GM18502 (cell line): ENCODE data around the gene MRTFA.

Experiments used
- ATAC-seq: cut with Tn5 transposase; IDR thresholded peaks from one replicate; pipeline ENCODE4 v1.9.1; 2021; ENCODE audit warnings: mild to moderate bottlenecking; ENCODE audit not compliant: unreplicated experiment, poor library complexity

Gene MRTFA

DNA sequence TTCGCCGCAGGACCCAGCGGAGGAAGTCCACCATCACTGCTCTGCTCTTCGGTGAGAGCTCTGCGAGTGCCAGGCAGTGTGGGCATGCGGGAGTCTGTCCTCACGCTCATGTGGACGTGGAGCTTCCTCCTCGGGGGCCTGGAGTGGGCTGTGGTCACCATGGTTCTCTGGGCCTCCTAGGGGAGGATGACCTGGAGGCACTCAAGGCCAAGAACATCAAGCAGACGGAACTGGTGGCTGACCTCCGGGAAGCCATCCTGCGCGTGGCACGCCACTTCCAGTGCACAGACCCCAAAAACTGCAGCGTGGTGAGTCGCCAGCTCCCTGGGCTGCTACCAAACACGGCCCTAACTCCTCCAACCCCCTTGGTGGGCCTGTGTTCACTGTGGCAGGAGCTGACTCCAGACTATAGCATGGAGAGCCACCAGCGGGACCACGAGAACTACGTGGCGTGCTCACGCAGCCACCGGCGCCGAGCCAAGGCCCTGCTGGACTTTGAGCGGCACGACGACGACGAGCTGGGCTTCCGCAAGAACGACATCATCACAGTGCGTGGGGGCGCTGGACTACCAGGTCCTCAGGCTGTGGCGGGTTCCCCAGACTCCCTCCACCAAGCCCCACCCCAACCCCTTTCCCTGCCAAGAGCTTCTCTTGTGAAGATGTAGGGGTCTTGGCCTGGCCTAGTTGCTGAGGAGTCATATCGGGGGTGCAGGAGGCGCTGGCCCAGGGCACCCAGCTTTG, 229.3 kb downstream of the MRTFA start:
- ATAC-seq = no peak

DNA sequence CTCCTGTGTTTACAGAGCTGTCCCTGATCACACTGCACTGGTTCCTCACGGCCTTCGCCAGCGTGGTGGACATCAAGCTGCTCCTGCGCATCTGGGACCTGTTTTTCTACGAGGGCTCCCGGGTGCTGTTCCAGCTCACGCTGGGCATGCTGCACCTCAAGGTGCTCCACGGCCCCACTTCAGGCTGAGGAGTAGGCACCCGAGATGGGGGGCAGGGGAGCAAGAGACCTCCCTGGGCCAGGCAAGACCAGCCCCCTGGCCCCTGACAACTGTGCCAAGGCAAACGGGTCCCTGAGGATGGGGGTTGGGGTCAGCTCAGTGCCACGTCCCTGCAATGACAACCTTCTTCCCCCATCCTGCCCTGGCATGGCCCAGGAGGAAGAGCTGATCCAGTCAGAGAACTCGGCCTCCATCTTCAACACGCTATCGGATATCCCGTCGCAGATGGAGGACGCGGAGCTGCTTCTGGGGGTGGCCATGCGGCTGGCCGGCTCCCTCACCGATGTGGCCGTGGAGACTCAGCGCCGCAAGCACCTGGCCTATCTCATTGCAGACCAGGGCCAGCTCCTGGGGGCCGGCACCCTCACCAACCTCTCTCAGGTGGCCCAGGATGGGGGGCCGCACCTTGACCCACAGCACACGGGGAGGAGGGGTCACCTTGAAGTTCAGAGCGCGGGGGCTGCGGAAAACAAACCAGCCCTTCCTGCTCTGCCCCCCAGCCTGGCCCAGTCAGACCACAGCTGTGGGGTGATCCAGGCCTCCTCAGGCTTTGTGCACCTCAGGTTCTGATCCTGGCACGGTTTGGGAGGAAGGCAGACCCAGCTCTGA, 230.2 kb downstream of the MRTFA start:
- no peak for ATAC-seq

DNA sequence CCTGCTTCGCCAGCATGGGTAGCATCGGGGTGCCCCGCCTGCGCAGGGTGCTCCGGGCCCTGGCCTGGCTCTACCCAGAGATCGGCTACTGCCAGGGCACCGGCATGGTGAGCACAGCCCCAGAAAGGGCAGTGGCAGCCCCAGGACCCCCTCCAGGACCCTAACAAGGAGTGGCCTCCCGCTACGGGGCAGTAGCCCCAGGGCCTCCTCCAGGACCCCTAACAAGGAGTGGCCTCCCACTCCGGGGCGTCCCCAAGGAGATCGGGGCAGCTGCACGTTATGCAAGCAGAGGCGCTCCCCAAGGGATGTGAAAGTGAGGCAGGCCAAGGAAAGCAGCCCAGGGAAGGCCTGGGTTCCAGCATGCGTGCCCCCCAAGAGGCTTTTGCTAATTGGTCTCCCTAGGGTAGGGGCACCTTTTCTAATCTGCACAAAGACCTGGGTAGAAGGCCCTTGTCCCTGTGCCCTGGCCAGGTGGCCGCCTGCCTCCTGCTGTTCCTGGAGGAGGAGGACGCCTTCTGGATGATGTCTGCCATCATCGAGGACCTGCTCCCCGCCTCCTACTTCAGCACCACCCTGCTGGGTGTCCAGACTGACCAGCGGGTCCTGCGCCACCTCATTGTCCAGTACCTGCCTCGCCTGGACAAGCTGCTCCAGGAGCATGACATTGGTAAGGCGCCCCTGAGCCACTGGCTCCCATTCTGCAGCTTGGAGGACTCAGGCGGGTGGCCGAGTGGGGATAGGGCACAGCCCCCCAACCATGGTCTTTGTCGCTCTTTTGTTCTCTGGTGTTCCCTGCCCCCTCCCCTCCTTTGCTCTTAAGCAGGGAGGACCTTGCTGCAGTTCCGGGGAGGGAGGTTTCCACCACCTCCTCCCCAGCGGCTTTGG, 231.1 kb downstream of the MRTFA start:
- no peak for ATAC-seq

DNA sequence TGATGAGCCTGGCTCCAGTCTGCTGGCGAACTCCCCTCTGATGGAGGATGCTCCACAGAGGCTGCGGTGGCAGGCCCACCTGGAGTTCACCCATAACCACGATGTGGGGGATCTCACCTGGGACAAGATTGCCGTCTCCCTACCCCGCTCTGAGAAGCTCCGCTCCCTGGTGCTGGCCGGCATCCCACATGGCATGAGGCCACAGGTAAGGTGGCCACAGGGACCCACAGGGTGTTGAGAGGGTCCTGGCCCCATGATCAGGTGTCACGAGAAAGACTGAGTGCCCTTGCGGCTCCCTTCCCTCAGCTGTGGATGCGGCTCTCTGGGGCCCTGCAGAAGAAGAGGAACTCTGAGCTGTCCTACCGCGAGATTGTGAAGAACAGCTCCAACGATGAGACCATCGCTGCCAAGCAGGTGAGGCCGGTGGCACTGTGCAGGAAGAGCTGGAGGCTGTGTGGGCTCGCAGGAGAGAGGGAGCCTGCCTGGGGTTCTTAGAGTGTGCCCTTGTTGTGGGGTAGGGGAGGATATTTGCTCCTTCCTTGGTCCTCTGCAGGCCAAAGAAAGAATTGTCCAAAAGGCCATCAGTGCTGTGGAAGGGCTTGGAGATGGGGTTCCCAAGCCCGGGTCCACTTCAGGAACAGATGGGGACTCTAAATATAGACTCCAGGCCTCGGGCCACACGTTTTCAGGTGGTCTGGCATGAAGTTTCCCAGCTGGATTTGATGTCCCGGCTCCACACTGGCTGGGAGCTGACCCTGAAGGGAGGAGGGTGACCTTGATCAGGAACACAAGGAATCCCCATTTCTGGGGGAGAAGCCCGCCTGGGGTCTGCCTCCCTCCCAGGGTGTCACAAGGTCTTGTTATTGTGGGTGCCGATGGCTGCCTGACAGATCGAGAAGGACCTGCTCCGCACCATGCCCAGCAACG, 232.0 kb downstream of the MRTFA start:
- no peak for ATAC-seq

DNA sequence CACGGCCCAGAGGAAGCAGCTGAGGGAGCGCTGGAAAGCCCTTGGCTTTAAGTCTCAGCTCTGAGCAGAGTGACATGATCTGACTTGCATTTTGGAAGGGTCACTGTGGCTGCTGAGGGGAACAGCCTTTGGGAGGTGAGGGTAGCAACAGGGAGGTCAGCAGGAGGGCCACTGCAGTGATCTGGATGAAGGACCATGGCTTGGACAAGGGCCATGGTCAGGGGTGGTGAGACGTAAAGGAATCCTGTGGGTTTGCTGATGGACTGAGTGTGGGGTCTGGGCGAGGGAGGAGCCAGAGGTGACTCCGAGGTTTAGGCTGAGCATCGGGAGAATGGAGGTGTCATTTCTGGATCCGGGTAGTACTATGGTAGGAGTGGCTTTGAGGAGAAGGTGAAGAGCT, 232.9 kb downstream of the MRTFA start:
- ATAC-seq = no peak

DNA sequence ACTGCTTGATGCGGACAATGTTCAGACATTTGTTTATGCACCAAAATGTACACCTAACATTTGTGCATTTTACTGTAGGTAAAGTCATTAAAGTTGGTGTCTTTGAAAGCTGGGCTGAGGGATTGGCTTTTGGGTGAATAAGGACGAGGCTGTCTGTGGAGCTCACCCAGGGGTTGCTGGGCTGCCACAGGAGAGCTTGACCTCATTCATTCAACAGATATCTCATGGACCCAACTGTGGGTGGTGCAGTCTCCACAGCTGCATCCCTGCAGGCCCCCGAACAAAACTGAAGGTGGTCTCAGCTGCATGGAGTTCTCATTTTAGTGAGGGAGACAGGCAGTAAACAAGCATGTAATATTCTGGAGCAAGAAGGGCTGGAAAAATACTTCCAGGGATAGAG, 233.4 kb downstream of the MRTFA start:
- ATAC-seq = no peak

DNA sequence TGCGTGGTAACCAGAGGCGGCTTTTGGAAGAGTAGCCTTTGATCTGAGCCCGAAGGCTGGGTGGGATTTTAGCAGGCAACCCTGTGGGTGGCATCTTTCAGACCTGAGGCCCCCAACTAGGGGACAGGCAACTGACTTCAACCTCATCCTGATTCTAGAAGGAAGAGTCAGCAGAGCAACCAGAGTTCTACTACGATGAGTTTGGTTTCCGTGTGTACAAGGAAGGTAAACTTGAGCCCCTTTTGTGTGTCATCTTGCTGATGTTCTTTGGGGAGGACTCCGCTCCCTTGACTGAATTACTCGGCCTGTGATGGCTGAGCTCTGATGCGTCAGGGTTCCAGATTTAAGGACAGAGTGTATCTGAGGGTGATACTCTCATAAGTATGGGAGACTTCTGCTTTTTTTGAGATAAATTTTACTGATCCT, 234.5 kb downstream of the MRTFA start:
- no peak for ATAC-seq

DNA sequence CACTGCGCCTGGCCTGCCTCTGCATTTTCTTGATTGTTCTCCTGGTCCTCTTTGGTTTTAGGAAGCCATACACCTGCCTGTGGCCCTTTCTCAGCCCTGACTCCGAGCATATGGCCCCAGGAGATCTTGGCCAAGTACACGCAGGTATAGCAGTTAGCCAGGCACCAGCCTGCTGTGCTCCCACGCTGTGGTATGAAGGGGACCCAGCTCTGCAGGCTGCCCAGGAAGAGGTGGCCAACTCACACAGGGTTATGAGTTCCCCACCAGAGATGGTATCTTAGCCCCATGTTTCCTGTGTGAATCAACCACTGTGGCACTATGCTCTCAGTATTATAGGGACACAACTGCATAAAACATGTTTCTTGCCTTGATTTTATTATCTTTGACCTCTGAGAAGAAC, 235.0 kb downstream of the MRTFA start:
- no peak for ATAC-seq

DNA sequence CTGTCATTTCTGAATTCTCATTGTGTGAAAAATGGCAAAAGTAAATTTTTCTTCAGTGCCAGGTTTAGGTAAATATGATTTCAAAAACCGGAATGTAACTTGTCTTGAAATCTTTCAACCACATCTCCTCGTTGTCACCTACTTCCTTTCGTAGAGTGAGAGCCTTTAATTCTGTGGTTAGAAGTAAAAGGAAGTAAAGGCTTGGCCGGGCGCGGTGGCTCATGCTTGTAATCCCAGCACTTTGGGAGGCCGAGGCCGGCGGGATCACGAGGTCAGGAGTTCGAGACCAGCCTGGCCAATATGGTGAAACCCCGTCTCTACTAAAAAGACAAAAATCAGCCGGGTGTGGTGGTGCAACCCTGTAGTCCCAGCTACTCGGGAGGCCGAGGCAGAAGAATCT, 236.4 kb downstream of the MRTFA start:
- ATAC-seq = no peak

DNA sequence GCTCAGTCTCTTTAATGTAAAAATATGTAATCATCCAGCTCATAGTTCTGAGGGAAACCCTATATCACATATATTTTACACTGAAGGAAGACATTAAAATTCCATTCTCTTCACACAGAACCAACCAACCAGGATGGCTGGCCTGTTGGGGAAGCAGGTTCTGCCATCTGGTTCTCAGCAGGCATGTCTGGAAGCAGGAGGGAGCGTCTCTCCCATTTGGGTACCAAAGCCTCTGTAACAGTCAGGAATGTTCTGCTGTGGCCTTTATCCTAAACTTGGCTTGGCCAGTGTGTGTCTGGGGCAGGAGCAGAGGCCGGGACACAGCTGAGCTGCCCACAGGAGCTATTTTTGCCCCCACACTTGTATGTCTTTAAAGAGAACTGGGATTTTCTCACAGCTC, 236.9 kb downstream of the MRTFA start:
- no peak for ATAC-seq

DNA sequence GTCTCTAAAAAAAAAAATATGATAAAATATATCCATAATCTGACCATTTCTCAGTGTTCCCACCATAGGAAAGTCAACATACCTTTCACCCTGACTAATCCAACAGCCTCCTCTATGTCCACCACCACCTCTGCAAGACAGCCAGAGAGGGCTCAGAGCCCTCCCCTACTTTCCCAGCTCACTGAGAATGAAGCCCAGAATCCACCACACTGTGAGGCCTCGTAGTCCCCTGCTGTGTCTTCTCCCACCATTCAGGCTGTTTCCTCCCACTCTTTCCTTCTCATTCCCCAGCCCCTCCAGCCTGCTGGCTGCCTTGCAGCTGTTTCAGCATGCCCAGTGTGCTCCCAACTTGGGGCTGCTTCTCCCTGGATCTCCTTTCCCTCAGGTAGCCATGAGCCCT, 239.1 kb downstream of the MRTFA start:
- no peak for ATAC-seq

DNA sequence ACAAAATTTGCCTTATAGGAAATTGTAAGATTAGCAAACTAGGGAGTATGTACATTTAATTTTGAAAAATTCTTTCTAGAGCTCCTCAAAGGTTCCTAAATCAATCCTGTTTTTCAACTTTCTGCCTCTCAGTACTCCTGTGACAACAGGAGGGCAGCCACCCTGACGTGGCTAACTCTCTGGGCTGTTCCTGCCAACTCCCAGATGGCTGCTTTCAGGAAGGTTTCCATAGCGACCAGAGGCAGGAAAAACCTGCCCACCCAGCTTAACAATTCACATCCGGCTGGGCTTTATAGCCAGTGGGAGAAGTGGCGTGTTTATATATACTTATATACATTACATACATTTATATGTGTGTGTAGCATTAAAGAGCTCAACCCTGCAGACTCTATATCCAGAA, 239.6 kb downstream of the MRTFA start:
- no peak for ATAC-seq

DNA sequence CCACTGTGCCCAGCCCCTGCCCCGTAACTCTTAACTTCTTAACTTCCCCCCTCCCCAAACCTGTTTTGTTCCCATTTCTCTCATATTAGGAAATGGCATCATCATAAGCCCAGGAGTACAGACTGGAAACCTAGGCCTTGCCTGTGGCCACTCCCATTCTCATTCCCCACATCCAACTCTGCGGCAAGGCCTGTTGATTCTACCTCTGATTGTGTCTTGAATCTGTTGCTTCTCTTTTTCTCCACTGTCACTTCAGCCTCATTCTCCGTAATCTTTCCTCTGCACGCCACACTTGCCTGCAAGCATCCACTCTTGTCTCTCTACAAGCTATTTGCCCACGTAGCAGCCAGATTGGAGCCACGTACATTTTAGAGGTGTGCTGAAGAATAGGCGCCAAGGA, 240.9 kb downstream of the MRTFA start:
- no peak for ATAC-seq

DNA sequence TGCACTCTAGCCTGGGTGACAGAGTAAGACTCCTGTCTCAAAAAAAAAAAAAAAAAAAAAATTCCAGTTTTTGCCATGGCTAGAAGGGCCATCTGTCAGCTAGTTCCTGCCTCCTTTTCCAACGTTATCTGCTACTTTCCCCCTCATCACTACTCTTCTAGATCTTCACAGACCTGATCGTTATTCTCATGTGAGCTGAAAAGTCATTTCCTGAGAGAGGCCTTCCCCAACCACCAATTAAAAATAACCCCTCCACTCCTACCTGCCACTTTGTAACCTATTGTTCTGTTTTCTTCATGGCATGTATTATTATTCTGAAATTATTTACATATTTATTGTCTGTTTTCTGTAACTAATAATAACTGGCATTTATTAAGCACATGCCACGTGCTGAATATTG, 241.9 kb downstream of the MRTFA start:
- ATAC-seq = no peak

DNA sequence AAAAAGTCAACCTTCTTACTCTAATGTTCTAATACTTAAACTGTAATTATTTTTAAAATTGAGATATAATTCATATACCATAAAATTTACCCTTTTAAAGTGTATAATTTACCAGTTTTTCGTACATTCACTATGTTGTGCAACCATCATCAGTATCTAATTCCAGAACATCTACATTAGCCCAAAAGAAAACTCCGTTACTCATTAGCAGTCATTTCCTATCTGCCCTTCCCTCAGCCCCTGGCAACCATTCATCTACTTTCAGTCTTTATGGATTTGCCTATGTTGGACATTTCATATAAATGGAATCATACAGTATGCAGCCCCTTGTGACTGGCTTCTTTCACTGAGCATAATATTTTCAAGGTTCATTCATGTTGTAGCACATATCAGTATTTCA, 243.9 kb downstream of the MRTFA start:
- ATAC-seq = no peak

DNA sequence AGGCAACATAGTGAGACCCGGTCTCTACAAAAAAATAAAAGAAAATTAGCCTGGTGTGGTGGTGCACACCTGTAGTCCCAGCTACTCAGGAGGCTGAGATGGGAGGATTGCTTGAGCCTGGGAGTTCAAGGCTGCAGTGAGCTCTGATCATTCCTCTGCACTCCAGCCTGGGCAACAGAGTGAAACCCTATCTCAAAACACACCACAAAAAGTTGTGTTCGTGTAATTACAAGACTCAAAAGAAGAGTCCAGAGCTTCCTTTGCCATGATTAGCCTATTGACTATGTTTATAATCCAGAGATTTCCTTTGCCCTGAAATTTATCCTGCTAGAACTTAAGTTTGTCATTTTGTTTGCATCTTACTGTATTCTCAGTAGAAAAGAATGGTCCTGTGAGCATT, 245.1 kb downstream of the MRTFA start:
- no peak for ATAC-seq

DNA sequence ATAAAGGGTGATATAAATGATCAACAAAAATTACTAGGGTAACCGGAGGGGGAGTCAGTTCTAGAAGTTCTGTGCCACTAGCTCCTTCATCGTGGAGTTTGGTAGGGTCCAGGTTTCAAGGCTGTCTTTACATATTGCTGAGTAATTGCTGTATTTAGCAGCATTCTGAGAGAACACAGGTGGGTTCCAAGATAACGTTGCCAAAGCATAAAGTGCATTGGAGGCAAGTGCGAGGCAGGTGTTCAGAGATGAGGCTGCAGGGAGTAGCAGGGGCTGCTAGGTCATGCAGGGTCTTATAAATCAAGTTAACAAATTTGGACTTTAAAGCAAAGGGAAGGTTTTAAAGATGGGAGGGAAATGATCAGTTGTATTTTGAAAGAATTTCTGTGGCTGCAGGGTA, 248.3 kb downstream of the MRTFA start:
- ATAC-seq = no peak

DNA sequence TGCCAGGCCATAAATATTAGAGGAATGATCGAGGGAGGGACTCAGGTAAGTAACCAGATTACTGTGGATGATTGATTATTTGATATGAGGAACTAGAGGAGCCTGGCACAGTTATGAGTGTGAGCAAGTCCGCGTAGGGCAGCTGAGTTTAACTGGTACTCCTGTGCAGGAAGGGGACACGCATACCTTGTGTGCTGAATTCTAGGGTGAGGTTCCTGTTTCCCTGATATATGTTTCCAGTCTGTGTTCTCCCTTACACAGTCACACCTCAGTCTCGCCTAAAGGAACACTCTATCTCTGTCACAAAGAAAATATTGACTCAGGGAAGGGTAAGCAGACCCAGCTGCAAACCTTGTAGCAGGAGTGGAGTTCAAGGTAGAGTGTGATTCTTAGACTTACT, 248.8 kb downstream of the MRTFA start:
- no peak for ATAC-seq

DNA sequence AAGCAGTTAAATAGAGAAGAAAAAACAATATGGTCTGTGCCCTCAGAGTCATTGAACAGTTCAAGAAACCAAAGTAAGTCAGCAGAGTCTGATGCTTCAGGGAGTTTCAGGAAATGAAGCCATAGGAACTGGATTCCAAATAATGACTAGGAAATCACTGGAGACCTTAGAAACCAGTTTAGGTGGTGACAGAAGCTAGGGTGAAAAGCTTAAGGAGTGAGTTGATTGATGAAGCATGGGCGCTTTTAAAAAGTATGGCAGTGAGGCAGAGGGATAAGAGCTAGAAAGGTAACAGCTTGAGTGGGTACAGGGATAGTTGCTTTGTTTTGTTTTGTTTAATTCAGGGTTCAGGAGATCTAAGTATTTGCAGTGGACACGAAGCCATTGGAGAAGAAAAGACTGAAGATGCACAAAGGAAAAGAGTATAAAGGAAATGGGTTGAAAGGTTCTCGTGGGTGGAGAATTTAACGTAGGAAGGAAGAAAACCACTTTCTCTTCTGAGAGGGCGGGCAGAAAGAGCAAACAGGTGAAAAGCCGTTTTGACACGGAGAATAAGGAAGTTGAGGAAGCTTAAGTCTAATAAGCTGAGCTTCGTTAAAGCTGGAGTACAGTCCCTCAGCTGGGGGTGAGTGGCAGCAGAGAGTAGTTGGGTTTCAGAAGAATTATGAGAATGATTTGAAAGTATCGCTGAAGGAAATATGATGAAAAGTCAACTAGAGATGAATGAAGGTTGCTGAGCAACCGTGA, 251.3 kb downstream of the MRTFA start:
- no peak for ATAC-seq
